ENCODE results near the gene AIM2.
"Not testable (repeated sequence)": the region's sequence is repeated elsewhere in the genome, so short reads cannot be mapped to it uniquely, and the experiment has no call there.

The AIM2 gene

DNA sequence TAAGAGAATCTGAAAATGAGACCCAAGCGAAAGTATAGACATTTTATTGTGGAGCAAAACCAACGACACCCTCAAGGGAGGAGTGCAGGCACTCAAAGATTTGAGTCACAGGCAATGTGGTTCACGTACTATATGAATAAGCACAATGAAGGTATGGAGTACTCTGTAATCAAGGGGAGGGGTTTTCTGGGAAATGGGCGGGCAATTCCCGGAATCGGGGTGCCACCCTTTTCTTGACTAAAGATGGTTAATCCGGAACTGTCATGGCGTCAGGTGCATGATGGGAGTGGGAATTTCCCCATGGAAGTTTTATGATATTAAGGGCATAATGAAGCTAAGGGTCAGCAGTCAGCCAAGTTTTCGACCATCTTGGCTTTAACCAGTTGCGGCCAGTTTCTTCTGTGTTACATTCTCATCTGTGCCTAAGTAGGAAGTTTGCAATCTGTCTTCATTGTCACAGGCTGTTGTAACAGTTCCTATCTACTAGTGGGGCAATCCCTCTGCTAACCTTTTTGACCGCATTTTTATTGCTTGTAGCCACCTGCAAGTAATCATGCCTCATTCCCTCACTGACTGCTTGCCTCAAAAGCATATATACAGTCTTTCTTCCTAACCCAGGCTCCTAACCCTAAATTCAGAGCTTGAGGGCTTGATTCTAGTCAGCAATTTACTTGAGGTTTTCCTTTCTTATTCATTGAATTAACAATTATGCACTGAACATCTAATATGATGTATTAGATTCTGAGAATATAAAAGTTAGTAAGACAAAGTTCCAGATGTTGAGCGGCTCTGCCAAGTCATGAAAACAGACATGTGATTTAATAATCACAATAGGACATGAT is 775 bp upstream of the AIM2 start:
- DNase-seq = peak; percentile 100

DNA sequence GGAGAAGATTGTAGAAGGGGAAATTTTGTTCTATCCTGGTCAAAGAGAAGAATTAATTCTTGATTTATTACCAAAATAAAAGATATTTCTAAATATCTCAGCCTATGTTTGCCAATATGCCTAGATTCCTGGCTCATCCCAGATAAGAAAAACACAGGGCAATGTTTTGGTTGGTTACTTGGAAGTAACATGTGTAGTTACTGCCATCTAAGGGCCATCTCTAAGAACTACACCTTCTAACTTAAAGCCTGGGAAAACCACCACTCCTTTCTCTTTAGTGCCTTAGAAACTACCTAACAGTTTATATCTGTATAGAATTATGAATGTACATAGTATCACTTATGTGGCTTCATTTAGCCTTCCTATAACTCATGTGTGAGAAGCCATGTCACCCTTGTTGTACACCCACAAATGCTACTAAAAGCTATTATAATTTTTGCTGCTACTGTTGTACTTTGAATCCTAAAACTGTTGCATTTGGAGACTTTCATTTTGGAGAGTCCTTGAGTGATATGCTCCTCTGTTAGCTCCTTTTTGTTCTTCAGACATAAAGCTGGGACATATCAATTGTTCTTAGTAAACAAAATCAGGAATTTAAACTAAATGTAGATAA is 4.5 kb downstream of the AIM2 start:
- no peak for DNase-seq

DNA sequence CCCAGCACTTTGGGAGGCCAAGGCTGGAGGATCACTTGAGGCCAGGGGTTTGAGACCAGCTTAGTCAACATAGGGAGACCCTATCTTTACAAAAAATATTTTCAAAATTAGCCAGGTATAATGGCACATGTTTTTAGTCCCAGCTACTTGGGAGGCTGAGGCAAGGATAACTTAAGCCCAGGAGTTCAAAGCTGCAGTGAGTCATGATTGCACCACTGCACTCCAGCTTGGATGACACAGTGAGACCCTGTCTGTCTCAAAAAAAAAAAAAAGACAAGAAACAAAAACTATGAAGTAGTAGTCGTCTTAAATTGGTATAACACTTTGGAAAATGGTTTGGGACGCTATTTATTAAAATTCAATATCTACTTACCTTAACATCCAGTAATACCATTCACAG is 7.7 kb downstream of the AIM2 start:
- no peak for DNase-seq

DNA sequence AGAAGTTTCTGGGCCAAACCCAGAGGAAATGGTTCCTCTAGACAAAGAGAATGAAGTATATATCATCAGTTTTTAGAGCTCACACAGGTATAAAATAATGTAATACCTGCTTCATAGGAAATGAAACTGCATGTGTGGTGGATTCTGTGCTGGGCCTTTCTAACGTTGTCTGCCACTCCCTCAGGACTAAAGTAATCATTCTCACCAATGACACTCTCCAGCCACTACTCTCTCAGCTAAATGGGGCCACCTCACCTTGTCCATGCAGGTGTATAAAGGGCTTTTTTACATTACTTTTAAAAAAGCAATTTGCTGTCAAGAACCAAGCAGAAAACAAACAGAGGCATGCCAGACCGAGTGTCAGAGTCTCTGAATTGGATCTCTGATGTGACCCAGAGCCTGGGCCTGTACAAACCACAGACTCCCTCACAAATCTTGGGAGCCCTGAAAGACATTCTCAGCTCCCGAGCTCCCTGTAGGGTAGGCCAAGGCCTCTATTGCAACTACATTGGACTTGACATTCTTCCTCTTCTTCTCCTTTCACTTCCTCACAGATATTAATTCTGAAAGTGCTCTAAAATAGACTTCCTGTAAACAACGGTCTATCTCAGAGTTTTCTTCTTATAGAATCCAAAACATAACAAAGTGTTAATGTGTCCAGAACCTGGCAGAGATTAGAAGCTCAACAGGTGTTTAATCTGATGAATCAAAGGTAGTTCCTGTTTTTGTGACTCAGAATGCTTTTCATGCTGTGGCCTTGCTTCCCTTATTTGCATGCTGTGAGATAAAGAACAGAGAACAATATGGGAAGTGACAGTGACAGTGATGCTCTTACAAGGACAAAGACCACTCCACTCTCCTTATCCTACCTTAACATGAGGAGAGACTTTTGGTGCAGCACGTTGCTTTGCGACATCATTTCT is 8.6 kb downstream of the AIM2 start:
- DNase-seq = no peak

DNA sequence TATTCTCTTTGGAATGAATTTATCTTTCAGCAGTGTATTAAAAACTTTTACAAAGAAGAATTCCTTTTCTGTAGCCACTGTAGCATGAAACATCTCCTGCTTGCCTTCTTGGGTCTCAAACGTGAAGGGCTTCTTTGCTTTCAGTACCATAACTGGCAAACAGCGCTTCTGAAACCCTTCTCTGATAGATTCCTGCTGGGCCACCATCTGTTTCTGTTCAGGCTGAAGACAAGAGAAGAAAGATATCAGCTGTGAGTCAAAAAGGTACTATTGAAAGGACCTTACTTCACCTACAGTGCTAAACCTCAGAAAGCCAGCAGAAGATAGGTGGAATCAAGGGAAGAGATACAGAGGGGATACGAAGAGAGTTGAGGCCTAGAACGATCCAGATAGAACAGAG is 10.5 kb downstream of the AIM2 start:
- no peak for DNase-seq

DNA sequence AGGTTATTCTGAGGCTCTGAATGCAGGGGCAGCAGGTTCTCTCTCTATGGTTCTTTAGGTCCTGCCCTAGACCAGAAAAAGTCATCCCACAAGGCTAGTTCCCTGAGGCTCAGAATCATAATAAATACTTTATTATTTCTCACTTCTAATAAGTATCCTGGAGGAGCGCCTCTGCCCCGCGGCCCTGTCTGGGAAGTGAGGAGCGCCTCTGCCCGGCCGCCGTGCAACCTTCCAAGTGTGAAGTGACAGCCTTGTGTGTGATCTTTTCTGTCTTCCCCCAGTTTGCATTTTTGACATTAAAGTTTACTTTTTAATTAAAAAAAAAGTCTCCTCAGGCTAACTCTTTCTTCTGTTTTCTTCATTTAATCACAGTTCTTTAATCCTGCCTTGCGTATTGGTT is 11.5 kb downstream of the AIM2 start:
- no peak for DNase-seq

DNA sequence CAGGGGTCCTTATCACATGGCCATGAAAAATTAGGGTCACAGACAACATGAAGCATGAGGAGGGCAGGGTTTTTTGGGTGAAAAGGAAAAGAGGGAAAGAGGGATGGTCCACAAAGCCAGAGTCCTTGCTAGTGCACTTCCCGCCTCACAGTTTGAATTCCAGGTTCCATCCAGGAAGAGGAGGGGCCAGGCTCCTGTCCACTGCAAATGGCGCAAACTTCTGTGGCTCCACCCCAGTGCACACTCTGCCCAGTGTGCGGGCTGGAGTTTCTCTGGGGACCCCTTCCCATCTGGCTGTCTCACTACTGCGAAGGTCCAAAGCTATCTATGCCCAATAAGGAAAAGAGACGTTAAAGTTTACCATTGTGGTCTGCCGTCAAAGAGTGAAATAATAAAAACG is 17.8 kb downstream of the AIM2 start:
- DNase-seq = no peak

DNA sequence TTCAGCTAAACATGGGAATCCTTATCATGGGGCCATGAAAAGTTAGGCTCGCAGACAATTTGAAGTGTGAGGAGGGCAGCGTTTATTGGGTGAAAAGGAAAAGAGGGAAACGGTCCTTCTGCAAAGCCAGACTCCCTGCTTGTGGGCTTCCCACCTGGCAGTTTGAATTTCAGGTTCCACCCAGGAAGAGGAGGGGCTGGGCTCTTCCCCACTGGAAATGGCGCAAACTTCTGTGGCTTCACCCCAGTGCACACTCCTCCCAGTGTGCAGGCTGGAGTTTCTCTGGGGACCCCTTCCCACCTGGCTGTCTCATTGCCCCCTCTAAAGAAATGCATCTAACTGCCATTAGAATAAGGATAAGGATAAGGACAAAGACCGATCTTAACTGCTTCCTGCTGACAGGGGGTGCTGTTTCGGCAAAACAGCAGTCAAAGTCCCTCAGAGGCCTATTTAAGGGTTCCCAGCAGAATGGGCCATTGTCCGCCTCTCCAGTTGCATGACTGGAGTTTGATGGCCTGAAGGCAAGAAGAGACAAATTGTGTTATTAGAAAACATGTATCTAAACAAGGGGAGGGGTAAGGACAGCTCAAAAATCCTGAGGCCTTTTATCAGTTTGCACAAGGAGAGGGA is 20.4 kb downstream of the AIM2 start:
- DNase-seq = no peak

DNA sequence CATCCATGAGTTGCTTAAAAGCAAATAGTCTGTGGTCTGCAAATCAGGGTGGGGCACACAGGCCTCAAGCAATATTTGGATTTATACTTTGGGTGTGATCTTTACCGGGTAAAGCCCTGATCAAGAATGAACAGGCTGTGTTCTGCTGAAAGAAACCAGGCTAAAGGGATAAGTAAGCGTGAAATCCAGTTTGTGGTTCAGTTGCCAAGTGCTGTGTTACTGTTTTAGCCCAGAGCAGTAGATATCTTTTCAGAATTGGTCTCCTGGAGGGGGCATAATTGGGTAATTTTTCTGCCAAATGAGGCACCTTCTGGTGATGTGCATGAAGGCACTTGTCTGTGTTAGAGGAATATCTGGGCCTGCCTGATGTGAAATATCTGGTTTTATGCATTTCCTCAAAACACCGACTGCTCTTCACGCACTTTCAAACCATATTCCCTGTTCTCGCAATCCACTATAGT is 21.4 kb downstream of the AIM2 start:
- DNase-seq = no peak

DNA sequence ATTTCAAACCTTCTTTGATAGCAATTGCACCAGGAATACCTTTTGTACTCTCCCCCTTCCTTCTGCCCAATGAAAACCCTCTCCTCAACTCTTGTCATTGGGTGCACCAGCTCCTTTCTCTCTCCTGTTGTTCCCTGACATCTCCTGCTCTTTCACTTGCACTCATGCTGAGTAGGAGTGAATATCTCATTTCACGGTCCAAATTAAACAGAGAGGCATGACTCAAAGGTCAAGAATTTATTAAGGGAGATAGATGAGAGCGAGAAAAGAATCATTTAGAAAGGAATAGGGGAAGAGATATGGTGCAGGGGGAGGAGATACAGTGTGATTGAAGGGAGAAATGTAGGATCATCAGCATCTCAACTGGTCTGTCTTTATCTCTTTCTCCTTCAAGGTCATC is 22.1 kb downstream of the AIM2 start:
- no peak for DNase-seq

DNA sequence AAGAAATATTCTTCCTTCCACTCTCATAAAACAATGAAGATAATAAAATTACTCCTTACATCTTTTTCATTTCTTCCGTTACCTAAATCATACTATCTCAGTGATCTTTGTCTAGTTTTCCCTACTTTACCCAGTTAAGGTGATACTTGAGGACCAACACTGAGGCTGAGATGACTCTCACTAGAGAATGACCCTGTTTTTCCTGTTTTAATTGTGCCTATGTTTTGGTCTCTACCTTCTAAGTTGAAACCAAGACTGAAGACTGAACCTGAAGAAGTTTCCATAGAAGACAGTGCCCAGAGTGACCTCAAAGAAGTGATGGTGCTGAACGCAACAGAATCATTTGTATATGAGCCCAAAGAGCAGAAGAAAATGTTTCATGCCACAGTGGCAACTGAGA is 25.1 kb downstream of the AIM2 start:
- DNase-seq = no peak

DNA sequence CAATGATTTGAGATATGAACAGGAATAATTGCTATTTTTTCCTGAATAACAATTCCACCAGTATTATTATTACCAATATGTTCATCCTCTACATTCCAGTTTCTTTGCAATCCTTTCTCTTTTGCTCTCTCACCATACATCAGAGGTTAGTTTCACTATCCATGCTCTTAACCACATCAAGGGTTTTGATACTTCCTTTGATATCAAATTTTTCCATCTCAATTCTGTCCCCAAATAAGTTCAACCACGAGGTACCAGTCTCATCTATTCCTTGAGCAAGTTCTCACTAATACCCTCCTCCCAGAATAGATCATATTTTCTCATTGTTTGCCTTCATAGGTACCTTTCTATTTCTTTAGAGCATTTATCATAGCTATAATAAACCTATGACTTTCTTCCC is 30.1 kb downstream of the AIM2 start:
- DNase-seq = not testable (repeated sequence)

DNA sequence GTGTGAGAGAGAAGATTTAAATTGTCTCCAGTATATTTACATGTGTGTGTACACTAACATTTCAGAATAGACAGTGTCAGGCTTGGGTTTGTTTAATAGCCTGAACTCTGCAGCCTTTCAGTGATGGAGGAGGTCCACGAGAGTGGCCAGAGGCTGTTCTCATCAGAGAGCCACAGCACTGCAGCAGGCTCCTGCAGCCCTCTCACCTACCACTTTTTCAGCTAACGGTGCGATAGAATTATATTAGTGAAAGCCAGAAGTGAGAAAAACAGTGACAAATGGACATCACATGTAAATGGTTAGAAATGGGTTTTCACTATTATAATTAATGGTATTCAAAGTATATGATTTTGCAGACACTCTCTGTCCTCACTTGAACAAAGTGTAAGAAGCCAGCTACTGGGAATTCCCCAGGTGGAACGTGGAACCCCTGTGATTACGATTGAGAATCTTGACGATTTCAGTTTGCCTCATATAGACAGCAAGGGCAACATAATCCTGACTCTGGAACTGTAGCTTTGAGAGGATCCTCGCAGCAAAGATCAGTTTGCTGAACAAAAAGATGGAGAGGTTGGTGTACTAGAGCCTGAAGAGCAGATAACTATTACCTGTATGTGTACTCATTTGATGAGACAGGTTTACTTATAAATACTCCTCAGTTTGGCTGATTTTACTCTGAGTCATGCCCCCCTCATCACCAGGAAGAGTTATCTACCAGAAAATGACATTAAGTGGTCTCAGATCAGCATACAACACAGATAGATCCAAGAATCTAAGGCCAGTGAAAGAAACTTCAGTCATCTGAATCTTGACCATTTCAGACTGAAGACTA is 35.5 kb downstream of the AIM2 start:
- DNase-seq = peak; percentile 31 to 46

DNA sequence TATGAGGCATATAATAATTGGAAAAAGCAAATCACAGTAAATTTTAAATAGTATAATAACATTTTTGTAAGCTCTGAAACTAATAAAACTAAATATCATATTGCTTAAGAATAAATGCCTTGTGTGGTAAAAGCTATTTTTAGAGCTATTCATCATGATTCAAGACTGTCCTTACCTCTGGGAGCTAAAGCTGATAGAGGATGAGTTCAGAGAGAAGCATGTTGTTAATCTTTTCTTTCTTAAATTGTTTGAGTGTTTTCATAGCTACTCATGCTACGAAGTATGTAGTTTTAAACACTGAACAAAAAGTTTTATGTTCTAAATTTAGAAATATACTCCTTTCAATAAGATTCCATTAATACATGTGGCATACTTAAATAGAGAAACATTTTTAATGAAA is 36.4 kb downstream of the AIM2 start:
- no peak for DNase-seq

DNA sequence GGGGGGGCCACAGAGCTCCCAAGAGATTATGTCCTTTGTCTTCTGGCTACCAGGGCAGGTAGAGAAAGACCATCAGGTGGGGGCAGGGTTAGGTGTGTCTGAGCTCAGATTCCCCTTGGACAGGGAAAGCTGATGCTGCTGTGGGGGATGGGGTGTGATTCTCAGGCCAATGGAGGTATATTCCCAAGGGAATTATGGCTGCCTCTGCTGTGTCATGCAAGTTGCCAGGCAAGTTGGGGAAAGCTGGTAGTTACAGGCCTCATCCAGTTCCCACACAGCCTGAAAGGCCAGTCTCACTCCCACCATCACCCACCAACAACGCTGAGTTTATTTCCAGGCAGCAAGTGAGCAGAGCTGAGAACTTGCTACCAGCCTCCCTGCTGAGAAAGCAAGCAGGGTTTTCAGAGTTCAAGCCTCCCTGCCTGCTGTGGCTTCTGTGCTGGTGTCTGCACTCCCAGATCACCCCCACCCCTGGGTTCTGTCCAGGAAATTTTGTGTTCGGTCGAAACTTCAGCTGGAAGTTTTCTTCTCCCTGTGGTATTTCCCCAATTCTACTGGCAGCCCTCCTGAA is 45.6 kb downstream of the AIM2 start:
- DNase-seq = no peak

DNA sequence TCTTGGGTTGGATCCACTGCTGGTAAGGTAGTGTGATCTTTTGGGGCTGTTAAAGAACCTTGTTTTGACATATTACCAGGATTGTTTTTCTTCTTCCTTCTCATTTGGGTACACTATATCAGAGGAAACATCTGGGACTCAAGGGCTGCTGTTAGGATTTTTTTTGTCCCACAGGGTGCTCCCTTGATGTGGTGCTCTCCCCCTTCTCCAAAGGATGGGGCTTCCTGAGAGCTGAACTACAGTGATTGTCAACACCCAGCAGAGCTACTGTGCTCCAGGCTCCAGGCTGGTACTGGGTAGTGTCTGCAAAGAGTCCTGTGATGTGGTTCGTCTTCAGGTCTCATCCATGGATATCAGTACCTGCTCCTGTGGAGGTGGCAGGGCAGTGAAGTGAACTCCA is 46.3 kb downstream of the AIM2 start:
- no peak for DNase-seq

DNA sequence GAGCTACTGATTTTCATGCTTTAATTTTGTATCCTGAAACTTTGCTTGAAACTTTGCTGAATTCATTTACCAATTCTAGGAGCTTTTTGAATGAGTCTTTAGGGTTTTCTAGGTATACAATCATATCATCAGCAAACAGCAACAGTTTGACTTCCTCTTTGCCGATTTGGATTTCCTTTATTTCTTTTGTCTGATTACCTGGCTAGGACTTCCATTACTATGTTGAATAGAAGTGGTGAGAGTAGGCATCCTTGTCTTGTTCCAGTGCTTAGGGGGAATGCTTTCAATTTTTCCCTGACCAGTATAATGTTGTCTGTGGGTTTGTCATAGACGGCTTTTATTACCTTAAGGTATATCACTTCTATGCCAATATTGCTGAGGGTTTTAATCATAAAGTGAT is 49.7 kb downstream of the AIM2 start:
- not testable (repeated sequence) for DNase-seq

DNA sequence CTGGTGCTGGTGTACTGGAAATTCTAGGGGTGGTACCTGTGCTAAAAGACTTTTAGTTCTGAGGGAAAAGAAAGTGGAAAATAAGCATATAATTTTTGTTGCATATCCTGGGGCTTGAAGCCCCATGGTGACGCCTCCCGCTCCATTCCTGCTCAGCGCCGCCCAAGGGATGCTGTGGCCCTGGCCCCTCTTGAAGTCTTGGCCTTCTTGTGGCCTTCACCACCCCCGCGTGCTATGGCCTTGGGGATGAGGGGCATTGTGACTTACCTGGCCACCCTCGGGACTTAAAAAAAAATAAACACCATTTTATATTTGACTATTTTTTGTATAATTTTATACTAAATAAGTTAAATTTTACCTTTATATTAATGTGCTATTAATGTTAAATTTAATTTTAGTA is 51.5 kb downstream of the AIM2 start:
- DNase-seq = no peak

DNA sequence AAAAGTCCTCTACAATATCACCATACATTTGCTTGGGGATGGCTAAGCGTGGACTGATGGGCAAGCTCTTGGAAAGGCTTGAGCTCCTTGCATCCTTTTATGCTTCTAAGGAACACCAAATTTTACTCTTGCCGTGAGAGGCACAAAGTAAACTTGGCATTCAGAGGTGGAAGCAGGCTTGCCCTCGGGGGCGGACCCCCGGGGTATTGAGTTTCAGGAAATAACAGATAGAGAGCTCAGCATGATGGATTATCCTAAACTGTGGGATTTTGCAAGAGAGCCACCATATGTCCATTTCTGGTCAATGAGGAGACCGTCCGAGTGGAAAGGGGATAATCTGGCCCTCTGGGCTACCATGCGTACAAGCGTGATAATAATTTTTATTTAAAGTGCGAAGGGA is 52.8 kb downstream of the AIM2 start:
- no peak for DNase-seq

DNA sequence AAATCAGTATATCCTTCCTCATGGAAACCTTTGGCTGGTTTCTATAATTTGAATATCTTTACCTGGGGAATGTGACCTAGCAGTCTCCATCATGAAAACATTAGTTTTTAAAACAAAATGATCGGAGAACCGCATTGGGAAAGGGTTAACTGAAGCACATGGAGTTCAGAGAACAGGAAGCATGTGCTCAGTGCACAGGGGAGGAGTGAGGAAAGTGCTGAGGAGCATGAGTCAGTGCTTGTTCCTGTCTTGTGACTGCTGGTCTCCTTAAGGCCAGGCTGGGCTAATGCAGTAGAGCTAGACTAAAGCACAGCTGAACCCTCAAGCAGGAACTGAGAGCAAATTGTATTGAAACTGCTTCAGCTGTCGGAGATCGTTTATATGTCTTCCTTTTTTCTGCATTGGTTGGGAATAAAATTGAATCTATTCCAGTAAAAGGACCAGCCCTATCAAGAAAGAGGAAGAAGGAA is 61.1 kb downstream of the AIM2 start:
- DNase-seq = peak; percentile 64 to 74

DNA sequence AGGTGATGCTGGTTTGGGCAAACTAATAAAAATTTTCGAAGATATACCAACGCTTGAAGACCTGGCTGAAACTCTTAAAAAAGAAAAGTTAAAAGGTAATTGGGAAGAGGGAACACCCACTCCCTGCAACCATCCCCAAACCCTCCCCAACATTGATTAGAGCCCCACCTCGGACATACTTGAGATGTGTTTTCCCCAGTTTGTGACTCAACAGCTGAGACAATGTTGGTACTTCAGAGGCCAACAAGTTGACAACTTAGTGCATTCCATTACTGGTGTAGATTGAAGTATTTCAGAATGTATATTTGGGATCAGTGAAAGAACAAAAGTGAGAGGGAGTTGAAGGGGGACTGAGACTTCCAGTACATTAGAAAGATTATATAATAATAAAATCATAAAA is 61.7 kb downstream of the AIM2 start:
- peak; percentile 29 for DNase-seq

All from activated CD4-positive, alpha-beta T cell treated with anti-CD3 and anti-CD28 coated beads, Interleukin-2, amount 50 U/mL, for 48 hours (primary cell).